Fibroblast of lung (primary cell): Measurements from ENCODE around the gene POLR1A. TPM values are rescaled to one million over a fixed set of nuclear protein-coding genes. Genes with fewer than 3 reads are reported as not detected.

Source experiments
- DNase-seq, 2 donors: peaks; one replicate each; pipeline versions ENCODE4 v3.0.0 to v3.0.0-alpha.2; 2010; ENCODE audit warnings: low read depth in 2 of 2
- H2AFZ ChIP-seq: 2 replicates; pipeline ENCODE4 v1.5.1; 2012; ENCODE audit warnings: low read length, control low read depth, inconsistent platforms
- H3K27ac ChIP-seq: 2 replicates; pipeline ENCODE4 v1.5.1; 2011; ENCODE audit warnings: low read length, control low read depth; ENCODE audit not compliant: insufficient read depth
- H3K27me3 ChIP-seq: 2 replicates; pipeline ENCODE4 v1.5.1; 2011; ENCODE audit warnings: mild to moderate bottlenecking, low read length; ENCODE audit not compliant: control insufficient read depth, insufficient read depth
- H3K36me3 ChIP-seq: 2 replicates; pipeline ENCODE4 v1.5.1; 2011; ENCODE audit warnings: low read length; ENCODE audit not compliant: control insufficient read depth, insufficient read depth
- H3K4me1 ChIP-seq: 2 replicates; pipeline ENCODE4 v1.5.1; 2011; ENCODE audit warnings: low read length; ENCODE audit not compliant: control insufficient read depth, insufficient read depth; ENCODE audit errors: extremely low read depth
- H3K4me2 ChIP-seq: 2 replicates; pipeline ENCODE4 v1.5.1; 2011; ENCODE audit warnings: low read length, control low read depth; ENCODE audit not compliant: insufficient read depth; ENCODE audit errors: extremely low read depth
- H3K4me3 ChIP-seq, 4 experiments: fragments of 200-600 bp in 1 of 4; sonication (generic) in 1 of 4; replicated peaks in 1 of 4; 2 replicates each; pipeline ENCODE4 v1.5.1; 2011 to 2016; ENCODE audit warnings: low read length in 4 of 4, low read depth in 3 of 4, mild to moderate bottlenecking in 3 of 4, control low read depth in 2 of 4, inconsistent platforms in 1 of 4, mixed read lengths in 1 of 4; ENCODE audit not compliant: insufficient read depth in 1 of 4; ENCODE audit errors: control extremely low read depth in 1 of 4
- H3K79me2 ChIP-seq: 2 replicates; pipeline ENCODE4 v1.5.1; 2012; ENCODE audit warnings: mild to moderate bottlenecking, low read length, inconsistent platforms; ENCODE audit not compliant: control insufficient read depth, insufficient read depth
- H3K9ac ChIP-seq: 2 replicates; pipeline ENCODE4 v1.5.1; 2011; ENCODE audit warnings: mild to moderate bottlenecking, low read length, control low read depth; ENCODE audit not compliant: insufficient read depth
- H3K9me3 ChIP-seq: 2 replicates; pipeline ENCODE4 v1.5.1; 2012; ENCODE audit warnings: low read depth, low read length; ENCODE audit not compliant: control insufficient read depth, insufficient read depth
- H4K20me1 ChIP-seq: 2 replicates; pipeline ENCODE4 v1.5.1; 2011; ENCODE audit warnings: low read length; ENCODE audit not compliant: control insufficient read depth, insufficient read depth; ENCODE audit errors: extremely low read depth
- EZH2 ChIP-seq: IDR thresholded peaks from 2 replicates; pipeline ENCODE4 v1.5.1; 2012; ENCODE audit warnings: low read length, control low read depth, mild to moderate bottlenecking; ENCODE audit errors: missing control alignments
- polyA plus RNA-seq, 2 donors: library from polyadenylated mRNA; depleted of rRNA in 1 of 2; stranded (reverse) in 1 of 2; unstranded in 1 of 2; fragments of >200 nt; gene quantifications; 2 replicates each; pipeline ENCODE4 v1.2.1, GENCODE V29; 2011 to 2012; ENCODE audit warnings: missing spikeins in 1 of 2
- total RNA-seq: library from RNA; depleted of rRNA; stranded (reverse); fragments of >200 nt; gene quantifications from 2 replicates; pipeline ENCODE4 v1.2.1, GENCODE V29; 2014
- TF ChIP-seq, protein P1 (sequence below), 2 donors: IDR thresholded peaks in 1 of 2; conservative IDR thresholded peaks in 1 of 2; 1 replicate in 1 of 2; 2 replicates in 1 of 2; pipeline ENCODE4 v1.5.1; 2011 to 2012; ENCODE audit warnings: low read length in 2 of 2, control low read depth in 1 of 2, inconsistent platforms in 1 of 2, low read depth in 1 of 2, mild to moderate bottlenecking in 1 of 2

The POLR1A gene
- total and polyA plus RNA-seq, 2 donors (not counting 1 experiment from before 2014, with no cell fraction given): 9.4 to 9.9 TPM

DNA sequence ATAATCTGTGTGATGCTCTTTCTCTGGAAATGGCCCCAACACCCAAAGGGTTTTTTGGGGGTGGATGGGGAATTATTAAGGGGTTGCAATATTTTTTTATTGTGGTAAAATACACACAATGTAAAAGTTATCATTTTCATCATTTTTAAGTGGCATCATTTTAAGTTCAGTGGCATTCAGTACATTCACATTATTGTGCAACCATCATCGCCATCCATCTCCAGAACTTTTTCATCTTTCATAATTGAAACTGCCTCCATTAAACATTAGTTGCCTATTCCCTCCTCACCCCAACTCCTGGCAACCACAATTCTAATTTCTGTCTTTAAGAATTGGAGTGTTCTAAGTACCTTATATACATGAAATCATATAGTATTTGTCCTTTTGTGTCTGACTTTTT, 90.0 kb downstream of the POLR1A start:
- H3K27me3 ChIP-seq: no peaks in the 10 kb centered on the region
- no peaks in the 10 kb centered on the region for H3K36me3 ChIP-seq
- H2AFZ ChIP-seq: no peak overlapping the region
- no peak overlapping the region for H3K9ac ChIP-seq
- no peak overlapping the region for H3K27ac ChIP-seq
- H3K9me3 ChIP-seq: no peaks in the 10 kb centered on the region
- H3K4me2 ChIP-seq: no peak overlapping the region
- TF ChIP-seq EZH2: no peak
- TF ChIP-seq, protein P1, sequence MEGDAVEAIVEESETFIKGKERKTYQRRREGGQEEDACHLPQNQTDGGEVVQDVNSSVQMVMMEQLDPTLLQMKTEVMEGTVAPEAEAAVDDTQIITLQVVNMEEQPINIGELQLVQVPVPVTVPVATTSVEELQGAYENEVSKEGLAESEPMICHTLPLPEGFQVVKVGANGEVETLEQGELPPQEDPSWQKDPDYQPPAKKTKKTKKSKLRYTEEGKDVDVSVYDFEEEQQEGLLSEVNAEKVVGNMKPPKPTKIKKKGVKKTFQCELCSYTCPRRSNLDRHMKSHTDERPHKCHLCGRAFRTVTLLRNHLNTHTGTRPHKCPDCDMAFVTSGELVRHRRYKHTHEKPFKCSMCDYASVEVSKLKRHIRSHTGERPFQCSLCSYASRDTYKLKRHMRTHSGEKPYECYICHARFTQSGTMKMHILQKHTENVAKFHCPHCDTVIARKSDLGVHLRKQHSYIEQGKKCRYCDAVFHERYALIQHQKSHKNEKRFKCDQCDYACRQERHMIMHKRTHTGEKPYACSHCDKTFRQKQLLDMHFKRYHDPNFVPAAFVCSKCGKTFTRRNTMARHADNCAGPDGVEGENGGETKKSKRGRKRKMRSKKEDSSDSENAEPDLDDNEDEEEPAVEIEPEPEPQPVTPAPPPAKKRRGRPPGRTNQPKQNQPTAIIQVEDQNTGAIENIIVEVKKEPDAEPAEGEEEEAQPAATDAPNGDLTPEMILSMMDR (conservative IDR thresholded peaks at IDR 0.05 in 1 of 2, IDR thresholded peaks at IDR 0.05 in 1 of 2; ENCODE audit: low read depth in 1 of 2, low read length in 2 of 2): no peak
- no peak overlapping the region for H3K4me3 ChIP-seq
- DNase-seq: no peak
- no peaks in the 10 kb centered on the region for H3K79me2 ChIP-seq
- no peaks in the 10 kb centered on the region for H4K20me1 ChIP-seq
- no peaks in the 10 kb centered on the region for H3K4me1 ChIP-seq

DNA sequence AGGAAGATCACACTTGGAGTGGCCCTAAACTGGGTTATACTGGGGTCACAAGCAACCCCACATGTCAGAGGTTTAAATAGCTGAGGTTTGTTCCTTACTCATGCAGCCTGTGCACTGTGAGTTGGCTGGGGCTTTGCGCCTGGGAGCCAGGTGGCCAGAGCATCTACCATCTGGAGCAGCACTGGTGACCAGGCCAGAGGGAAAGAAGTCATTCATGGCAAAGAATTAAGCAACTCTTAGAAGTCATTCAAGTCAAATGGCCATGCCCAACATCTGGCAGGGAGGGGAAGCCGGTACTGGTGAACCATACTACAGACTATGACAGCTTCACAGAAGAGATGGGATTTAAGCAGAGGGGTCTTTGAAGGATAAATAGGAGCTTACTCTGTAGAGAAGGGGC, 90.7 kb downstream of the POLR1A start:
- no peak for TF ChIP-seq EZH2
- Histone ChIP-seq H3K4me2 (no peak overlapping the region), H3K36me3 (no peaks in the 10 kb centered on the region)

DNA sequence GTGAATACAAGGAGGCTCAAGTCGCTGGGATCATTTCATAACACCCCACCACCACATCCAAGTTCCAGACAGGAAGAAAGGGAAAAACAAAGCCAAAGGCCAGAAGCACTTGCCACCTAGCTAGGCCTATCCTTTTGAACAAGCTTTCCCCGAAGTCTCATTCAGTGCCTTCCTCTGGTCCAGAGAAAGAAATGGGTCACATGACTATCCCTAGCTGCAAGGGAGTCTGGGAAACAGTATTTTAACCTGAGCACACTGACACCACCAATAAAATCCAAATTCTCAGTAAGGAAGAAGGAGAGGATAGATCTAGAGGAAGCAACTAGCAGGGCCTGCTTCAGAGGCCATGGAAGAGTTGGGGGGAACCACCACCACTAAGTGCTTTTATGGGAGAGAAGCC, 91.2 kb downstream of the POLR1A start:
- Histone ChIP-seq H4K20me1 (no peaks in the 10 kb centered on the region), H3K4me2 (no peak overlapping the region), H3K4me1 (no peaks in the 10 kb centered on the region), H3K27me3 (no peaks in the 10 kb centered on the region), H2AFZ (no peak overlapping the region), H3K4me3 (no peak overlapping the region), H3K9me3 (no peaks in the 10 kb centered on the region), H3K36me3 (no peaks in the 10 kb centered on the region), H3K79me2 (no peaks in the 10 kb centered on the region), H3K27ac (no peak overlapping the region), H3K9ac (no peak overlapping the region)
- DNase-seq: no peak
- no peak for TF ChIP-seq EZH2
- TF ChIP-seq, protein P1 (conservative IDR thresholded peaks at IDR 0.05 in 1 of 2, IDR thresholded peaks at IDR 0.05 in 1 of 2; ENCODE audit: low read depth in 1 of 2, low read length in 2 of 2): no peak

More for the DNA sequence above, 90.7 kb downstream of the POLR1A start:
- Histone ChIP-seq H3K9ac (no peak overlapping the region), H3K27me3 (no peaks in the 10 kb centered on the region), H3K4me3 (no peak overlapping the region), H3K9me3 (no peaks in the 10 kb centered on the region), H2AFZ (no peak overlapping the region), H4K20me1 (no peaks in the 10 kb centered on the region), H3K27ac (no peak overlapping the region), H3K79me2 (no peaks in the 10 kb centered on the region), H3K4me1 (no peaks in the 10 kb centered on the region)
- DNase-seq: no peak
